ENCODE results near the gene GNL1. TPM values are rescaled to one million over a fixed set of nuclear protein-coding genes. Genes with fewer than 3 reads are reported as not detected.

GNL1 gene
- total and polyA plus RNA-seq, 2 of the 8 experiments (the other 6 are each of a cell fraction or from before 2014, with no cell fraction given), result 42.4 to 67.8 TPM

GRCh38 chr6:30515944-30516753 is 40.1 kb downstream of the GNL1 start (continued):
- TF ChIP-seq TEAD4 (IDR thresholded peaks at IDR 0.05; ENCODE audit: low read depth, low read length) (no peak), CEBPB (IDR thresholded peaks at IDR 0.05; ENCODE audit: low read depth, low read length) (peak; percentile 100), CHD2 (IDR thresholded peaks at IDR 0.05; ENCODE audit: low read length) (no peak), MAFK (IDR thresholded peaks at IDR 0.05; ENCODE audit: low read depth, low read length) (no peak), ATF3 (IDR thresholded peaks at IDR 0.05; ENCODE audit: insufficient read depth, low read depth, low read length) (no peak), SAP30 (IDR thresholded peaks at IDR 0.05; ENCODE audit: insufficient read depth, insufficient replicate concordance, low read length) (no peak)

Data from H1 (cell line).